Measurements from ENCODE around the gene TGIF2.

The TGIF2 gene

GRCh38 chr20:36548704-36549627 is 24.4 kb upstream of the TGIF2 start:
- H3K4me3 ChIP-seq (ENCODE audit: low read length): no peak overlapping the region
- no peak for DNase-seq (ENCODE audit: low read depth)
- TF ChIP-seq CTCF (conservative IDR thresholded peaks at IDR 0.05; ENCODE audit: low read depth, low read length): no peak

- H3K4me3 ChIP-seq (ENCODE audit: low read length): no peak overlapping the region
- TF ChIP-seq CTCF (conservative IDR thresholded peaks at IDR 0.05; ENCODE audit: low read depth, low read length): no peak
- DNase-seq (ENCODE audit: low read depth): no peak
Observed at GRCh38 chr20:36549628-36549941, 23.8 kb upstream of the TGIF2 start.

GRCh38 chr20:36549942-36550789 is 23.2 kb upstream of the TGIF2 start:
- DNase-seq (ENCODE audit: low read depth): no peak
- no peak for TF ChIP-seq CTCF (conservative IDR thresholded peaks at IDR 0.05; ENCODE audit: low read depth, low read length)

DNA sequence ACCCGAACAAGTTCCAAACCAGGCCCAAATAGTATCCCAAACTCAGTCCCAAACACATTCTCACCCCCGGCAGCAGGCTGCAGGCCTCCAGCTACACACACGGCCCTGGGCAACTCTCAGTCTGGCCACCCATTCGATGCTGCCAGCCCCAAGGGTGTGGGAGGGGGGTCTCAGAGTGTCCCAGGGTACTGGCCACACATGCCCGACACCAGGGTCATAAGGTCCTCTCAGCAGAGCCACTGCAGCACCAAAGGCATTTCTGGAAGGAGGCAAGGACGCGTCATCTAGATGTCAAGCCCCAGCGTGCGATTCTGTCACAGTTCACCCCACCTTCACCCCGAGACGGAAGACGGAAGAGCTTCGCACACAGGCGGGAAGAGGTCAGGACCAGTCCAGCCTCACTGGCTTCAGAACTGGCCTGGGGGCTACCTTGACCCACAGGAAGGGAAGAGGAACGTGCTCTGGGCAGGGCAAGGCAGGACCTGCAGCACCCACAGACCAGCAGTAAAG is 22.6 kb upstream of the TGIF2 start:
- DNase-seq (ENCODE audit: low read depth): no peak
- no peak for TF ChIP-seq CTCF (conservative IDR thresholded peaks at IDR 0.05; ENCODE audit: low read depth, low read length)
- H3K4me3 ChIP-seq (ENCODE audit: low read length): no peak overlapping the region

More at GRCh38 chr20:36549942-36550789, 23.2 kb upstream of the TGIF2 start:
- H3K4me3 ChIP-seq (ENCODE audit: low read length): no peak overlapping the region

GRCh38 chr20:36555248-36555647 is 18.1 kb upstream of the TGIF2 start:
- TF ChIP-seq CTCF (conservative IDR thresholded peaks at IDR 0.05; ENCODE audit: low read depth, low read length): no peak
- no peak overlapping the region for H3K4me3 ChIP-seq (ENCODE audit: low read length)
- no peak for DNase-seq (ENCODE audit: low read depth)

- no peak for TF ChIP-seq CTCF (conservative IDR thresholded peaks at IDR 0.05; ENCODE audit: low read depth, low read length)
- no peak for DNase-seq (ENCODE audit: low read depth)
- H3K4me3 ChIP-seq (ENCODE audit: low read length): no peak overlapping the region
Observed at GRCh38 chr20:36562724-36563123, 10.7 kb upstream of the TGIF2 start.

All from retinal pigment epithelial cell (primary cell).